NOMO-1 (cell line): ENCODE results near the gene TJP2.
A peak's percentile ranks its signal among the peaks of the same experiment; 100 is the strongest.

Experiments
- DNase-seq, 2 experiments: peaks; one replicate each; lab custom pipeline; 2025; ENCODE audit not compliant: unreplicated experiment in 2 of 2; lab: John Stamatoyannopoulos, UW

TJP2 gene

DNA sequence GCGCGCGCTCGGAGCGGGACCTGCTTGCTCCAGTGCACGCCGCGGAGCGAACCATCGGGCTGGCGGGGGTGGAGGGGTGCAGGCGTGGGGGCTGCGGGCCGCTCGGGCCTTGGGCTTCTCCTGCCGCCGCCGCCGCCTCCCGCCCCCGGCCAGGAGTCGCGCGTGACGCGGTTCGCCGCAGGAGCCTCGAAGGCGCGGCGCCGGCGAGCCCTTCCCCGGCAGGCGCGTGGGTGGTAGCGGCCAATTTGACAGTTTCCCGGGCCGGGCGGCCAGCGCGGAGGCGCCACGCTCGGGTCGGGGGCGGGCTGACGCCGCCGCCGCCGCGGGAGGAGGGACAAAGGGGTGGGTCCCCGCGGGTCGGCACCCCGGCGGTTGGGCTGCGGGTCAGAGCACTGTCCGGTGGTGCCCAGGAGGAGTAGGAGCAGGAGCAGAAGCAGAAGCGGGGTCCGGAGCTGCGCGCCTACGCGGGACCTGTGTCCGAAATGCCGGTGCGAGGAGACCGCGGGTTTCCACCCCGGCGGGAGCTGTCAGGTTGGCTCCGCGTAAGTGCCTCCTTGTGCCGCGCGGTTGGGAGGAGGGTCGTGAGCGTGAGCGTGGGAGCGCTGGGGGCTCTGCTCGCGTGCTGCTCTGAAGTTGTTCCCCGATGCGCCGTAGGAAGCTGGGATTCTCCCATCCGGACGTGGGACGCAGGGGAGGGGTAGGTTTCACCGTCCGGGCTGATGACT lies at the start of gene TJP2:
Gene TJP2, plus strand, starts transcription at position 387 of the 725 bp plus-strand sequence. Its CDS starts 96 bp downstream, at position 483.
- DNase-seq, result peak; percentile 17 to 20

DNA sequence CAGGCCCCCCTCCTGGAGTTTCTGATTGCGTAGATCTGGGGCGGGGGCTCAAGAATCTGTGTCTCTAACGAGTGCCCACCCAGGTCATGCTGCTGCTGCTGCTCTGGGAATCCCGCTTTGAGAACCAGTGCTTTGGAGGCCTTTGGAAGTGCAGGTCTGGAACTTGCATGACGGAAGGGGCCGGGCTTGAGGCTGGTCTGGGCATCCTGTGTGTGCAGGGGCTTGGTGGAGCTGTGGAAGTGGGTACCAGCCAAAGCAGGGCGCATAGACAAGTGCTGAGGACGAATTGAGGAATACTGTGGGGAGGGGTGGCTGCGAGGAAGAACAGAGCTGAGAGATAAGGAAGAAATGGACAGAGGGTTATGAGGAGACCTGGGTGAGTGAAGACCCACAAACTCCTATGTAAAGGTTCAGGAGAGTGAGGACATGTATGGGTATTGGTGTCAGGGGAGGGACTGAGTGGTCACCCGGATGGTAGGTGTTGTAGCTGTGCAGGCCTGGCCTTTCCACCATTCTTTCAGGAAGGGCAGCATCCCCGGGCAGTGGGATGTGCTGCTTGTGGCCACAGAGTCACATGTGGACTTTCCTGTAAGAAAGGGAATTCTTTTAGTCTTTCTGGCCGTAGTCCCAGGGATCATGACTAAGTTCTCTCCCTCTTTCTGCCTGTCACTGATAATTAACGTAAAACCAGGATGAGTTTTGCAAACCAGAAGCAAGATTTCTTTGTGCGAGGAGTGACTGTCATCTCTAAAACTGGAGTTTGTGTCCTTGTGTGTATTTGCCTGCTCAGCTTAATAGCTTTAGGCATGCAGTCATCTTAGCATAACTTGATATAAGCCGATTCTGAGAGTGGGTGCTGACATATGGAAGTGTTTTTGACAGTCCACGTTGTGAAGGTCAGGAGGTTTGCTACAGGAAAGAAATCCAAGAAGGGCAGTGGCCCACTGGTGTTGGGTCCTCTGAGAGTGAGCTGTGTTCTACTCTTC lies 43.3 kb upstream of the TJP2 start:
- no peak for DNase-seq

DNA sequence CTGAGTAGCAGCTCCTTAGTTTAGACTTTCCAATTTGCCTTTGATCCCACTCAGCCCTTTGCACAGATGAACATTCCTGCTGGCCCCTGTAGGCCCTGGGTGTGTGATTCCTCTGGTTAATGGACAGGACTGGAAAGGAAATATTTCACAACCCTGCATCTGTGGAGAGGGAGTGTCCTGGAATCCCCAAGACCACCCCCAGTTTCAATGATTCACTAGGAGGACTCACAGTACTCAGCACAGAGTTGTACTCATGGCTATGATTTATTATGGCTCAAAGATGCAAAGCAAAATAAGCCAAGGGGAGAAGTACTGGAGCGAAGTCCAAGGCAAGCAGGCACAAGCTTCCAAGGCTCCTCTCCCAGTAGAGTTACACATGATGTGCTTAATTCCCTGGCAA lies 42.4 kb upstream of the TJP2 start:
- no peak for DNase-seq

DNA sequence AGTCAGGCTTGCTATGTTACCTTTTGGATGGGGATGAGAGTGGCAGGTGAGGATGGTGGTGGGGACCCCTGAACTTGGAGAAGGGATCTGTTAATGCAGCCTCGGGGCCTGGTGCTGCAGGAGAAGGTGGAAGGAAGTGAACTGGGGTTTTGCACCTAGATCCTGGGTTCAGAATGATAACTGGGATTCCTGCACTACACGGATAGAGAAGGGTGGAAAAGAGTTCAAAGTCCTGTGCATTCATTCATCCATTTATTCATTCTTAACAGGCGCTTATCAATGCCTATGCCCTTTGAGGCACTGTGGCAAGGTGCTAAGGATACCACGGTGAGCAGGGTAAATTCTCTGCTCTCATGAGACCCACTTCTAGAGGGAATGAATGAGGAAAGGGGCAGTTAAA lies 41.7 kb upstream of the TJP2 start:
- DNase-seq, result no peak

DNA sequence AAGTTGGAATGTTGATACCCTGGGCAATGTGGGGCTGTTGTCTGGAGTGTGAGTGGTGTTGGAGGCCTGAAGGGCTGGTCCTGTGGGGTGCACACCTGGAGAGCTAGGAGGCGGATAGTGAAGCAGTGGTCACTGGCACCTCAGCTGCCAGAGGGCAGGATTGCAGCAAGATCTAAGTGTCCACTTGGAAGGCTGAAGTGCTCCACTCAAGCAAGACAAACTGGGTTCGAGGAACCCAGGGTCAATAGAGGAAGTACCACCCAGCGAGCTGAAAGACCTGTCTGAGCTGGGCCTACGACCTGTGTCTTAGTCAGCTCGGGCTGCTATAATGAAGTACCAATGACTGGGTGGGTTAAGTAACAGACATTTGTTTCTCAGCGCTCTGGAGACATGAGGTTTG lies 39.7 kb upstream of the TJP2 start:
- DNase-seq, result no peak

DNA sequence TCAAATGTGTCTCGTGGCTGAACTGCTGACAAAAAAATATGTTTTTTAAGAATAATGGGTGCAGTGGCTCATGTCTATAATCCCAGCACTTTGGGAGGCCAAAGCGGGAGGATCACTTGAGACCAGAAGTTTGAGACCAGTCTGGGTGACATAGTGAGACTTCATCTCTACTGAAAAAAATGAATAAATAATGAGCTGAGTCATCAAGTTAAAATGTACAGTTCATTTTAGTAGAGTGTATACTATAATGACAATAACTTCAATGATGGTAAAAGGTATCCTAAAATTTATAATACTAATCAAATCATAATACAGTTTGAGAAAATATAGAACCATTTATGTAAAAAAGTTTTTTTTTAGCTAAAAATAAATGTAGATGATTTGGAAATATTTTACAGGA lies 37.9 kb upstream of the TJP2 start:
- DNase-seq, result no peak

DNA sequence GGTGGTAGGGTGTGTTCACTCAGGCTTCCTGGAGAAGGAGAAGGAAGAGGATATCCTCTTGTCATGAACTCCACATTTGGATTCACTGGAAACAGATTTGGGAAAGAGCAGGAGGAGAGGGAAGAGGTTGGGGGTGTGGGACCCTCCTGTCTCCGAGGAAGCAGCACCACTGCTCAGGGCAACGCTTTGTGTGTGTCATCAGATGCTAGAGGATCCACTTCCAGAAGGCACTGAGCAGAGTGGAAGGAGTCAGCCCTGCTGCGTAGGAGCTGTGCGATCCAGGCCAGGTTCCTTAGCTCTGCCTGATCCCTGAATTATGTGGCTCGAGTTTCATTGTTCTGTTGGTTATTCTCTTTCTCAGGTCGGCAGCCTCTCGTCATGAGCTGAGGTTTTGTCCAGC lies 37.3 kb upstream of the TJP2 start:
- no peak for DNase-seq

DNA sequence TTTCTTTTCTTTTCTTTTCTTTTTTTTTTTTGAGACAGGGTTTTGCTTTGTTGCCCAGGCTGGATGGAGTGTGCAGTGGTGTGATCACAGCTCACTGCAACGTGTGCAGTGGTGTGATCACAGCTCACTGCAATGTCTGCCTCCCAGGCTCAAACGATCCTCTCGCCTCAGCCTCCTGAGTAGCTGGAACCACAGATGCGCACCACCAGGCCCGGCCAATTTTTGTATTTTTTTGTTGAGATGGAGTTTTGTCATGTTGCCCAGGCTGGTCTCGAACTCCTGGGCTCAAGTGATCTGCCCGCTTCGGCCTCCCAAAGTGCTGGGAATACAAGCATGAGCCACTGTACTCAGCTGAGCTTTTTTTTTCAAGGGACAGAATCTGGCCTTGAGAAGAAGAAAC lies 36.8 kb upstream of the TJP2 start:
- DNase-seq, result no peak

DNA sequence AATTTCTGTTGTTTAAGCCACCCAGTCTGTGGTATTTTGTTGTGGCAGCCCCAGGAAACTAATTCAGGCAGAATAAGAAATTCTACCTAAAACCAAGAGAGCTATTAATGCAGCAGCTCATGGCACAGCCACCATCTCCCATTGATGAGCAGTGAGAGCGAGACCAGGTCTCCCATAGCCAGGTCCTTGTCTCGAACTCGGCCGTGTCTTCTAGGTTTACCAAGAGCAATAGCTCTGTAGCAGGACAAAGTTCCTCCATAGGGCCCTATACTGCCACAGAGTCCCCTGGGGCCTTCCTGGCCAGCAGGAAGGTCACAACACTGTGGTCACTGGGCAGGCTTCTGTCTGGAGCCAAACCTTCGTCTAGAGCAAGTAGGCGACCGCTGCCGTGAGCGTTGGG lies 34.5 kb upstream of the TJP2 start:
- DNase-seq, result no peak

DNA sequence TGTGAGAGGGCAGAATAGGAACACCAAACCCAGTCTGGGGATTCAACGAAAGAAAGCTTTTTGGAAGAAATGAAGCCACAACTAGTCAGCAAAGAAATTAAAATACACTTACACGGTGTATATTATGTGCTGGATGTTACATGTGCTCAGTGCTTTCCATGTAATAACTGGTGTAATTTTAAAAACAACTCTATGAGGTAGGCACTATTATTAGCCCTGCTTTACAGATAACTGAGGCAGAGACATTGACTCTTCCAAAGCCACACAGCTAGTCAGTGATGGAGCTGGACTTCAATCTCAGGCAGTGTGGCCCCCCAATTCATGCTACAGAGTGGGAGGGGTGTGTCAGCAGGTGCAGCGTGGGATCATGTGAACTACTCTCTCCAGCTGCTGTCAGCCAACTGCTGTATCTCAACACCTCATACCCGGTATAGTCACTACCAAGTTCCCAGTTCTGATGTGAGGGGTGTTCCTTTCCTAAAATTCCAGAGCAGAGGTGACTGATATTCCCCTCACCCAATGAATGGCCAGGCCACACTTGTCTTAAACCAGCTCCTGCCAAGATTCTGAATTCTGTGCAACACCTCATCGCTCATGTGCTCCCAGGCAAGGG lies 33.8 kb upstream of the TJP2 start:
- no peak for DNase-seq

DNA sequence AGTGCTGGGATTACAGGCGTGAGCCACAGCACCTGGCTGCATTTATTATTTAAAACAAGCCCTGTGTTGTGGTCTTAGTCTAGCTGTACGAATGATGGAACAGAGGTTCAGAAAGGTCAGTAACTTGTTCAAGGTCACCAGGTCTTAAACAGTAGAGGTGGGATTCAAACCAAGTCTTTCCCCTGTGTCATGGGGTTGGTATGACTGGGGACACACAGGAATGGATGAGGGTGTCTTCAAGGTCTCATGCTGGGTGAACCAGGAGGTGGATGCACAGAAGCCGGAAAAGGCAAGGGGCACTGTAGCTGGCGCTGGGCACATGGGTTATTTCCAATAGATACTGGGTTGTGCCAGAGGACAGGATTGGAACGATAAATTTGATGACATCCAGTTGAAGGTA lies 32.2 kb upstream of the TJP2 start:
- DNase-seq, result no peak

DNA sequence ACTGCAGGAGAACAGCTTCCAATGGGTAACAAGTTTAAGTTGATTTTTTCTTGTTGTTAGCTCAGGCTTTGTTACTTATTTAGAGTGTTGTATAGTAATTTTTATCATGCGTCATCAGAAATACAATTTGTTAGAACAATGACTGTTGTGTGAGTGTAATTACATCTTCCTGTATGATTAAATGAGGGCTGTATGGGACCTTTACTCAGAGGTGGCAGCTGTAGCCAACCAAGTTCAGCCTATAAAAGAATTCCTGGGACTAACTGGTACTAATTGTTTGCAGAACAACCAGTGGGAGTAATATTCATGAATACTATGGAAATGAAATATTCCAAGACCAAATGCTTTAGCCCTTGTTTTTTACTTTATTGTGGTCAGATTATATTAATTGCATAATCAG lies 30.8 kb upstream of the TJP2 start:
- DNase-seq, result no peak

DNA sequence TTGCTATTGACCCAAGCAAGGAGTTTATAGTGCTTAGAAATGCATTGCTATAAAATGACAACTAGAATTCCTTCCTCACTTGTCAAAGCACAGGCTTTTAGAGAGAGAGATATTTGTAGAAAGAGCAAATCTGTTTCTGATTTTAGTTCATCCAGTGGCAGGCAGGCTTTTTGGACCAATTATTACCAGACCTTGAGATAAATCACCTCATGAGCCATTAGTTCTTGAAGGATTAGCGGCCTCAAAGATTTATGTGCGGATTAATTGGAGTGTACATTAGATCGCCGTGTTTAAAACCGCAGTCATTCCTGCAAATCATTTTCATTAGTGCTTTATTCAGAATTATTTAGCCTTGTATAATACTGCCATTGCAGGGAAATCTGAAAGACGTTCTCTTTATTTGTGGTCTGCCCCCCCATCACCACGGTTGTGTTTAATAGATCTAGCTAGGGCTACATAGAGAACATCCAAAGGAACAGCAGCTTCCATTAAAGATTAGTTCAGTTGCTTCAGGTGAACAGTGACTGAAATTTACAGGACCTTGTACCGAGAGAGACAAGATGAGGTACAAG lies 28.8 kb upstream of the TJP2 start:
- no peak for DNase-seq

DNA sequence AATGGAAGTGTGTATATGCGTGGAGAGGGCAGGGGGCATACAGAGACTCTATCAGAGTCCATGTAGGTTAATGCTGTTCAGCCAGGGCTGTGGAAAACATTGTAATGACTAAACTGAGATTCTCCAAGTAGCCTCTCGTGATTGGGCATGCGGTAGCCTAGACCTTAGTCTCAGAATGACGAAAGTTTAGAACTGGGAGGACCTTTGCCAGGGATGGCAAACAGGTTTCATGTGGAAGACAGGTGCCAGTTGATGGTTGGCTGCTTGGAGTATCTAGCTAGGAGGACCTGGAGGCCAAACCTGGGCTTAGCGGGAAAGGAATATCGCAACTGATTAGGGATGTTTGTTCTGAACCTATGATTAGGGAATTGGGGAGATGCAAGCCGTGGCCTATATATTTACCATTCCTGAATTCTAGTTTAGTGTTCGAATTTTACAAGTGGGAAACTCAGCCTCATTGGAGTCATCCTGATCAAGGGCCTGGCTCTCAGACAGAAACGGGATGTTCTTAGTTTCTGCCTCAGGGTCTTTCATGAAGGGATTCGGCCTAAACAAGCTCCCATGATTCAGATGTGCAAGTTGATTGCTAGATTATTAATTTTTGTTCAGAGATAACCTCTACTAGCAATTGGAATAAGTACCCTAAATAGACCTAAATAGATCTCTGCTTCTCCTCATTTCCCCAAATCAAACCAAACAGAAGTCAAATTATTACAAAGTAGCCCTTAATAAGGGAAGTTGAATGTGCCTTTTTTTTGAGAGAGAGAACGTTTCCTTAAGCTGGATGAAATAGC lies 26.8 kb upstream of the TJP2 start:
- DNase-seq, result no peak

DNA sequence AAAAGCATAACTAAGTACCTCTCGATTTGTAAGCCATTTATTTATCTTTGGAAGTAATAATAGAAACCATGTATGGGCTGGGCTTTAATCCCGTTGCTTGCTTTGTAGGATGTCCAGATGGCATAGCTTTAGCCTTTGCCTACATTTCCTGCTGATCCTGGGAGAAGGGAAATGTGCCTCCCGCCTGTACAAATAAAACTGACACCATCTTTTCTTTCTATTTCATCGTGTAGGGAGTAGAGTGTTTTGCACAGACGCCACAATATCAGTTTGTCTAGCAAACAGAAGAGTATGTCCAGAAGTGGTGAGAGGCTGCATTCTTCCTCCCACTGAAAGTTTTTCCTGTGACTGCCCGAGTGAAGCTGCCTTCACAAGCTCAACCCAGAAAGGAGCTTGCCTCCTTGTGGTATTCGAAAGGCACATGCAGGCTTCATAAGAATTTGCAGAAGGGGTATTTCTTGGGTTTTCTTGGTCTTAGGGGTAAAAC lies 24.7 kb upstream of the TJP2 start:
- no peak for DNase-seq

DNA sequence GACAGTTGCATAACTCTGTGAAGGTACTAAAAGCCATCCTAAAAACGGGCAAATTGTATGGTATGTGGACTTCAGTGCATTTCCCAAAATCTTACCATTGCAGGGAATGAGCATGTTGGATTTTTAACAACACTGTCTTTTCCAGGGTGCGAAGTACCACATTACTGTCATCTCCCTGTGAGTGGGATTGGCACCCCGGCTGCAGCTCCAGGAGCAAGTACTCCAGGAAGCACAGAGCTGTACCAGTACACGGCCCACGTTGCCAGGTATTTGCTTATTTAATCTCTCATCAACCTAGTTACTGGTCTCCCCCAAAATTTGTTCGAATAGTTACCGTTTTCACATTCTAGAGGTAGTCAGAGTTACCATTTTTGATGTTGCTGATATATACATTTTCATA lies 22.6 kb upstream of the TJP2 start:
- DNase-seq, result no peak

DNA sequence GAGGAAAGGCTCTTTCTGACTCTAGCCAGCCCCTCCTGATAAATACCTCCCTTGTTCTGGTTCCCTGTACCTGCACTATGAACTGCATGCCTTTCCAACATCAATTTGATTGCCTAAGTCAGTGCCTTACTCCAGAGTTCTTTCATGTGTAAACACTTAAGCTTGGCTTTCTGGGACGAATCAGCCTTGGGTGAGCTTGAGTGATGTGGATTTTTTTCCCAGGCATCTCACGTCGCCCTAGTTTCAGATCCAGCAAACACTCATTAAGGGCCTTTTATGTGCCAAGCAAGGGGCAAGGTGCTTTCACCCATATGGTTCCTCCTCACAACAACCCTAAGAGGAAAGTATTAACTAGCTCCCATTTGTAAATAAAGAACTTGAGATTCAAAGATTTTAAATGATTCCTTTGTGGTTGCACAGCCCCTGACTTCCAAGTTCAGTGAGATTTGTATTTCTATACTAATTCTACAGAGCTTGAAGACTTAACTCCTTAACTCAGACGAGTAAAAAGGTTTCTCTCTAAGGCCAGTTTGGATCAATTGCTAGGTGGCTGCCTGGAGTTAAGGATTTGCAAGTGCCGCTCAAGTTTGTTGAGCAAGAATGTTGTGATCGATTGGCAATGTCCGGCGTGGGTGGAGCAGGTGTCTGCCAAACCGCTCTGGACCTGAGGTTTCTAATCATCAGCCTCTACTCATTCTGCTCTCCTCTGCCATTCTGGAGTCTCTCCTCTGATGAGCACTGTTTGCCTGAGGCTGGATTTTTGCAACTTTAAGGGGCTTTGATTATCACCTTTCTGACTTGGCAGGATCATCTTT lies 20.2 kb upstream of the TJP2 start:
- no peak for DNase-seq

DNA sequence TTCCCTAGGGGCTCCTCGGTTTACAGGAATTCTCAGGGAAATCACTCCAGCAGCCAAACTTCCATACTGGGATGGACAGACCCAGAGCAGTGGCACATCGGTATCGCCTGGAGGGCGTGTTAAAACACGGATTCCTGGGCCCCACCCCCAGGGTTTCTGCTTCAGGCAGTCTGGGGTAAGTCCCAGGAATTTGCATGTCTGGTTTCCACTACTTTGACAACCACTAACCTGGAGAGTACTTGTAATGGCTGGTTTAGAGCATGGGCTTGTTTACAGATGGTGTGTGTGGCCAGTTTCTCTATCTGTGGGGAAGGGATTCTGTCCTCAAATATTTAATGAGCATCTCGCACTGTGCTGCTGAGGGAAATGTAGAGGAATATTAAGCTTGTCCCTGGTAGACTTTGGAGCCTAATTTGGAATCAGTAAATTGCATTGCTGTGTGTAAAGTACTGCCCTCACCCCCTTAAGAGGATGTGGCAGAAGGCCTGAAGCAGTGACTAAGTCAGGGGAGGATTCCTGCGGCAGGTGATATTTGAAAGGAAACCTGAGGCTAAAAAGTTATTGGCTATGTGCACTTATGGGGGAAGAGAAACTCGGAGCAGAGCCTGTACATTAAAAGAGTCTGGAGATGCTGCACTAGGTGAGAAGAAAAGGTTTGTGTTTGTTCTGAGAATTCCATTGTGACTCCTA lies 18.6 kb upstream of the TJP2 start:
- DNase-seq, result no peak
